HepG2 (cell line): Measurements from ENCODE around the gene LIM2. TPM values are rescaled to one million over a fixed set of nuclear protein-coding genes. Genes with fewer than 3 reads are reported as not detected.
A peak's percentile ranks its signal among the peaks of the same experiment; 100 is the strongest.

Experiments used
- AFF4 ChIP-seq: sonication (generic); formaldehyde crosslinking; IDR thresholded peaks from 2 replicates; pipeline ENCODE4 v1.4.0; 2020; ENCODE audit warnings: missing genetic modification reagents
- ASH2L ChIP-seq: fragments of 300-600, 200-600 bp; sonication (generic); IDR thresholded peaks from 2 replicates; pipeline ENCODE4 v1.7.0; 2017; ENCODE audit warnings: low read depth, mild to moderate bottlenecking, moderate library complexity, mixed read lengths, low read length; ENCODE audit not compliant: insufficient read length
- ATAD3A ChIP-seq: sonication (generic); formaldehyde crosslinking; IDR thresholded peaks from 2 replicates; pipeline ENCODE4 v1.4.0; 2020; ENCODE audit warnings: missing genetic modification reagents
- HDAC1 ChIP-seq: sonication (generic); formaldehyde crosslinking; IDR thresholded peaks from 2 replicates; pipeline ENCODE4 v1.5.1; 2020; ENCODE audit warnings: mild to moderate bottlenecking, missing genetic modification reagents
- HOXA5 ChIP-seq: sonication (generic); formaldehyde crosslinking; IDR thresholded peaks from 2 replicates; pipeline ENCODE4 v1.4.0; 2020; ENCODE audit warnings: missing genetic modification reagents
- KDM2A ChIP-seq: sonication (generic); formaldehyde crosslinking; IDR thresholded peaks from 2 replicates; pipeline ENCODE4 v1.4.0; 2020; ENCODE audit warnings: low read depth, missing genetic modification reagents, borderline replicate concordance
- NFATC3 ChIP-seq: sonication (generic); formaldehyde crosslinking; IDR thresholded peaks from 2 replicates; pipeline ENCODE4 v1.5.1; 2020; ENCODE audit warnings: mild to moderate bottlenecking, missing genetic modification reagents
- PAX8 ChIP-seq: sonication (generic); formaldehyde crosslinking; IDR thresholded peaks from 2 replicates; pipeline ENCODE4 v1.8.0; 2022; ENCODE audit warnings: mild to moderate bottlenecking, missing genetic modification reagents, borderline replicate concordance
- PREB ChIP-seq: sonication (generic); formaldehyde crosslinking; IDR thresholded peaks from 2 replicates; pipeline ENCODE4 v1.4.0; 2020; ENCODE audit warnings: missing genetic modification reagents
- RBAK ChIP-seq: sonication (generic); formaldehyde crosslinking; IDR thresholded peaks from 2 replicates; pipeline ENCODE4 v1.5.1; 2020; ENCODE audit warnings: mild to moderate bottlenecking, missing genetic modification reagents
- REPIN1 ChIP-seq: sonication (generic); formaldehyde crosslinking; IDR thresholded peaks from 2 replicates; pipeline ENCODE4 v1.8.0; 2022; ENCODE audit warnings: missing genetic modification reagents, low read depth, mild to moderate bottlenecking, borderline replicate concordance
- SP1 ChIP-seq, 2 experiments: fragments of 450-650 bp in 1 of 2; sonication (generic) in 1 of 2; formaldehyde crosslinking in 1 of 2; IDR thresholded peaks; 2 replicates each; pipeline versions ENCODE4 v1.4.0 to v1.6.1; 2016 to 2020; ENCODE audit warnings: missing genetic modification reagents in 1 of 2
- ZBTB46 ChIP-seq: sonication (generic); formaldehyde crosslinking; IDR thresholded peaks from 2 replicates; pipeline ENCODE4 v1.4.0; 2020; ENCODE audit warnings: mild to moderate bottlenecking, missing genetic modification reagents, borderline replicate concordance
- ZC3H13 ChIP-seq: sonication (generic); formaldehyde crosslinking; IDR thresholded peaks from 2 replicates; pipeline ENCODE4 v1.8.1; 2023; ENCODE audit warnings: mild to moderate bottlenecking, missing genetic modification reagents, moderate library complexity
- ZFP36L2 ChIP-seq: sonication (generic); formaldehyde crosslinking; IDR thresholded peaks from 2 replicates; pipeline ENCODE4 v1.4.0; 2020; ENCODE audit warnings: missing genetic modification reagents
- ZFX ChIP-seq: sonication (generic); formaldehyde crosslinking; IDR thresholded peaks from 2 replicates; pipeline ENCODE4 v1.4.0; 2020; ENCODE audit warnings: mild to moderate bottlenecking, low read depth, missing genetic modification reagents, moderate library complexity
- ZNF274 ChIP-seq: sonication (generic); formaldehyde crosslinking; IDR thresholded peaks from 2 replicates; pipeline ENCODE4 v1.5.1; 2020; ENCODE audit warnings: mild to moderate bottlenecking, missing genetic modification reagents
- ZNF331 ChIP-seq: sonication (generic); formaldehyde crosslinking; IDR thresholded peaks from 2 replicates; pipeline ENCODE4 v1.4.0; 2020; ENCODE audit warnings: missing genetic modification reagents
- ZNF367 ChIP-seq: sonication (generic); formaldehyde crosslinking; IDR thresholded peaks from 2 replicates; pipeline ENCODE4 v1.4.0; 2020; ENCODE audit warnings: missing genetic modification reagents, borderline replicate concordance
- ZNF607 ChIP-seq: sonication (generic); formaldehyde crosslinking; IDR thresholded peaks from 2 replicates; pipeline ENCODE4 v1.5.1; 2020; ENCODE audit warnings: missing genetic modification reagents, mild to moderate bottlenecking, borderline replicate concordance
- polyA plus RNA-seq, 8 experiments: library from polyadenylated mRNA; depleted of rRNA in 3 of 8; stranded (reverse) in 7 of 8; unstranded in 1 of 8; fragments of >200 nt; fragmentation: Illumina TruSeq in 4 of 8; extraction: Trizol in 4 of 8; gene quantifications; 2 replicates each; pipeline versions ENCODE4 v1.2.1 to v1.2.3, GENCODE V29; 2011 to 2016; ENCODE audit warnings: low read depth in 4 of 8, missing spikeins in 1 of 8, mixed read lengths in 1 of 8; ENCODE audit not compliant: insufficient read depth in 1 of 8
- total RNA-seq, 5 experiments: library from RNA; depleted of rRNA; stranded (reverse); fragments of >200 nt; fragmentation: Illumina TruSeq; extraction: Trizol; gene quantifications; 2 replicates each; pipeline ENCODE4 v1.2.3, GENCODE V29; 2016; ENCODE audit warnings: low read depth in 1 of 5
- TF ChIP-seq, protein P1 (sequence below): sonication (generic); formaldehyde crosslinking; IDR thresholded peaks from 2 replicates; pipeline ENCODE4 v1.8.0; 2022; ENCODE audit warnings: mild to moderate bottlenecking, missing genetic modification reagents, moderate library complexity

Gene LIM2
- total and polyA plus RNA-seq, 2 of the 13 experiments (the other 11 are each of a cell fraction or from before 2014, with no cell fraction given) = 1.3 TPM; not detected in 1

DNA sequence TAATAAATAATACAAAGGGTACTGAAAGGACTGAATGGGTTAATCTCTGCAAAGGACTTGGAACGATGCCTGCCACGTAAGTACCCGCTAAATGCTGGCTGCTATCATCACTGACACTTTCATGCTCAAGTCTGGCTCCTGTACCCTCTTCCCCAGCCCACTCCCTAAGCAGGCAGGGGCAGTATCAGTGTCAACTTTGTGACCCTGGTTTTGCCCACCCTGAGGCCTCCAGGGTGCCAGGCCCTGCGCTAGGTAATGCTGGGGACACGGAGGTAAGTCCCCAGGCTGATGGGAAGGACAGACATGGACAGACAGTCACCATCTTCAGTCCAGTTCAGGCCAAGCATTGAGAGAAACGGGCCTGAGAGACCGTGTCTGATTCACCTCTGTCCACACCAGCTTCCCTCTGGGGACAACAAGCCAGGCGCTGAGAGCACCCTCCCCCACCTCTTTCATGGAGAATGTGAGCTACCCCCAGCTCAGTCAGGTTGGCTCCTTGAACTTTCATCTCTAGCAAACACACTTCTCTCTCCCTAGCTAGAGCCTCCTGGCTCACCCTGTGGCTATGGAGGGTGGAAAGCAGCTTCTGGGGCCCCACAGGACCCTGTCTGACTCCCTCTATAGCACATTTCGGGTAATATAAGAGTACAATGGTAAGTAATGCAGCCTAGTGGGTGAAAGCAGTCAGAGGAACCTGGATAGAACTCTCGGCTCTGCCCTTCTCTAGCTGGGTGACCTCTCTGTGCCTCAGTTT is 22.4 kb downstream of the LIM2 start (continued):
- peak; percentile 27; the same call in 1 of the 2 replicates for TF ChIP-seq ZNF274
- TF ChIP-seq NFATC3 (CRISPR knock-in tag) = no peak
- peak; percentile 45; the same call in 1 of the 2 replicates for TF ChIP-seq KDM2A (CRISPR knock-in tag)
- TF ChIP-seq AFF4 (CRISPR knock-in tag) = peak; percentile 94
- no peak for TF ChIP-seq ZBTB46
- no peak for TF ChIP-seq PREB (CRISPR knock-in tag)
- TF ChIP-seq HDAC1 (CRISPR knock-in tag) = peak; percentile 78; the same call in 1 of the 2 replicates
- TF ChIP-seq, protein P1, sequence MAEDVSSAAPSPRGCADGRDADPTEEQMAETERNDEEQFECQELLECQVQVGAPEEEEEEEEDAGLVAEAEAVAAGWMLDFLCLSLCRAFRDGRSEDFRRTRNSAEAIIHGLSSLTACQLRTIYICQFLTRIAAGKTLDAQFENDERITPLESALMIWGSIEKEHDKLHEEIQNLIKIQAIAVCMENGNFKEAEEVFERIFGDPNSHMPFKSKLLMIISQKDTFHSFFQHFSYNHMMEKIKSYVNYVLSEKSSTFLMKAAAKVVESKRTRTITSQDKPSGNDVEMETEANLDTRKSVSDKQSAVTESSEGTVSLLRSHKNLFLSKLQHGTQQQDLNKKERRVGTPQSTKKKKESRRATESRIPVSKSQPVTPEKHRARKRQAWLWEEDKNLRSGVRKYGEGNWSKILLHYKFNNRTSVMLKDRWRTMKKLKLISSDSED = no peak
- TF ChIP-seq ZC3H13 (CRISPR knock-in tag) = 0 out of 2 replicates have a peak, but pooled peaks have one; percentile 8
- TF ChIP-seq ZFP36L2 (CRISPR knock-in tag) = peak; percentile 48; the same call in 1 of the 2 replicates
- no peak for TF ChIP-seq ATAD3A (CRISPR knock-in tag)
- TF ChIP-seq PAX8 (CRISPR knock-in tag) = 0 out of 2 replicates have a peak, but pooled peaks have one; percentile 62
- no peak for TF ChIP-seq SP1 (IDR thresholded peaks at IDR 0.05)
- 0 out of 2 replicates have a peak, but pooled peaks have one; percentile 37 for TF ChIP-seq SP1 (CRISPR knock-in tag; IDR thresholded peaks at IDR 0.05)
- no peak for TF ChIP-seq ZNF367 (CRISPR knock-in tag)
- peak; percentile 83 for TF ChIP-seq ZNF331 (CRISPR knock-in tag)
- TF ChIP-seq HOXA5 (CRISPR knock-in tag) = 0 out of 2 replicates have a peak, but pooled peaks have one; percentile 9
- TF ChIP-seq ASH2L = peak; percentile 80
- peak; percentile 92; the same call in 1 of the 2 replicates for TF ChIP-seq REPIN1 (CRISPR knock-in tag)
- TF ChIP-seq ZNF607 = peak; percentile 55; the same call in 1 of the 2 replicates
- no peak for TF ChIP-seq RBAK (CRISPR knock-in tag)
- TF ChIP-seq ZFX = peak; percentile 76
